GM19099 (cell line): ENCODE data around the gene CLDN6.

ENCODE experiments used
- POLR2A ChIP-seq: IDR thresholded peaks from 3 replicates; pipeline ENCODE4 v1.6.1; 2011; ENCODE audit warnings: low read depth; ENCODE audit not compliant: insufficient read length; ENCODE audit errors: extremely low read depth

Gene CLDN6

GRCh38 chr16:3023669-3024478 is 5.9 kb upstream of the CLDN6 start, which contains the start of the genes HCFC1R1 and THOC6:
HCFC1R1 (minus strand) TSS chr16:3023942; CDS start chr16:3023941, 1 bp downstream.
THOC6 (plus strand) TSS chr16:3024035; CDS start chr16:3024327, 292 bp downstream.
- TF ChIP-seq POLR2A = peak; percentile 89

- no peak for TF ChIP-seq POLR2A
These were observed 5.4 kb upstream of the CLDN6 start for GRCh38 chr16:3023415-3023668.

- TF ChIP-seq POLR2A = no peak
These were observed 4.9 kb upstream of the CLDN6 start for GRCh38 chr16:3022684-3023414.

- TF ChIP-seq POLR2A = no peak
These were observed 4.3 kb upstream of the CLDN6 start for GRCh38 chr16:3022208-3022683.

GRCh38 chr16:3021449-3022207 is 3.6 kb upstream of the CLDN6 start:
- TF ChIP-seq POLR2A = no peak

GRCh38 chr16:3020604-3021448 is 2.8 kb upstream of the CLDN6 start:
- no peak for TF ChIP-seq POLR2A

GRCh38 chr16:3020247-3020603 is 2.2 kb upstream of the CLDN6 start, which contains the start of gene TNFRSF12A:
TNFRSF12A (plus strand) TSS chr16:3020368; CDS start chr16:3020398, 30 bp downstream.
- TF ChIP-seq POLR2A = peak; percentile 81

- TF ChIP-seq POLR2A = no peak
These were observed 1.7 kb upstream of the CLDN6 start for GRCh38 chr16:3019594-3020246.

GRCh38 chr16:3017344-3017743 is 639 bp downstream of the CLDN6 start:
- no peak for TF ChIP-seq POLR2A

GRCh38 chr16:3015865-3016521 is 2.0 kb downstream of the CLDN6 start:
- no peak for TF ChIP-seq POLR2A

- no peak for TF ChIP-seq POLR2A
These were observed 3.0 kb downstream of the CLDN6 start for GRCh38 chr16:3014971-3015370.

GRCh38 chr16:3013998-3014690 is 3.8 kb downstream of the CLDN6 start:
- no peak for TF ChIP-seq POLR2A

- no peak for TF ChIP-seq POLR2A
These were observed 4.5 kb downstream of the CLDN6 start for GRCh38 chr16:3013491-3013951.

GRCh38 chr16:3012828-3013420 is 5.1 kb downstream of the CLDN6 start, which contains the start of gene CLDN9:
CLDN9 (plus strand) TSS chr16:3012923; CDS start chr16:3013363, 440 bp downstream.
- TF ChIP-seq POLR2A = no peak
